H1 (cell line): Measurements from ENCODE around the gene SLC45A1. TPM values are rescaled to one million over a fixed set of nuclear protein-coding genes. Genes with fewer than 3 reads are reported as not detected.

Source experiments
- ASH2L ChIP-seq: fragments of 200-600, 300-600 bp; sonication (generic); IDR thresholded peaks from one replicate; pipeline ENCODE4 v1.7.1; 2017; ENCODE audit warnings: low read length
- CREB1 ChIP-seq: IDR thresholded peaks from 2 replicates; pipeline ENCODE4 v1.6.1; 2012; ENCODE audit warnings: inconsistent platforms
- EGR1 ChIP-seq: IDR thresholded peaks from 2 replicates; pipeline ENCODE4 v1.6.1; 2011; ENCODE audit warnings: low read depth, low read length, borderline replicate concordance
- EZH2 ChIP-seq: fragments of 200-600 bp; sonication (generic); IDR thresholded peaks from 2 replicates; pipeline ENCODE4 v1.7.1; 2012; ENCODE audit warnings: low read depth, mild to moderate bottlenecking, moderate library complexity, low read length, inconsistent platforms; ENCODE audit not compliant: severe bottlenecking
- PHF8 ChIP-seq: fragments of 200-600 bp; sonication (generic); conservative IDR thresholded peaks from 2 replicates; pipeline ENCODE4 v1.7.1; 2012; ENCODE audit warnings: low read depth, mild to moderate bottlenecking, inconsistent platforms, low read length, moderate library complexity
- POLR2AphosphoS5 ChIP-seq: IDR thresholded peaks from 2 replicates; pipeline ENCODE4 v1.6.1; 2011; ENCODE audit warnings: low read depth, low read length
- RNF2 ChIP-seq: fragments of 200-900, 300-1000 bp; sonication (generic); IDR thresholded peaks from 2 replicates; pipeline ENCODE4 v1.7.1; 2016; ENCODE audit warnings: borderline replicate concordance, low read depth, mild to moderate bottlenecking, antibody characterized with exemption, low read length; ENCODE audit not compliant: poor library complexity, severe bottlenecking; ENCODE audit errors: missing control alignments
- SP1 ChIP-seq: IDR thresholded peaks from 2 replicates; pipeline ENCODE4 v1.6.1; 2011; ENCODE audit warnings: low read depth, low read length
- SP2 ChIP-seq: IDR thresholded peaks from 2 replicates; pipeline ENCODE4 v1.6.1; 2012; ENCODE audit warnings: mild to moderate bottlenecking, low read length, inconsistent platforms
- SRF ChIP-seq: IDR thresholded peaks from 2 replicates; pipeline ENCODE4 v1.6.1; 2011; ENCODE audit warnings: mild to moderate bottlenecking, low read depth, low read length, moderate library complexity
- TAF1 ChIP-seq: IDR thresholded peaks from 2 replicates; pipeline ENCODE4 v1.6.1; 2011; ENCODE audit warnings: mild to moderate bottlenecking, low read depth, low read length
- TAF7 ChIP-seq: optimal IDR thresholded peaks from 2 replicates; pipeline ENCODE3; 2011; ENCODE audit warnings: low read depth, mild to moderate bottlenecking, inconsistent platforms, low read length, moderate library complexity, borderline replicate concordance
- TEAD4 ChIP-seq: IDR thresholded peaks from 2 replicates; pipeline ENCODE4 v1.6.1; 2012; ENCODE audit warnings: low read depth, low read length, inconsistent platforms, mixed read lengths
- YY1 ChIP-seq: IDR thresholded peaks from 2 replicates; pipeline ENCODE4 v1.6.1; 2011; ENCODE audit warnings: low read depth, mild to moderate bottlenecking, low read length
- polyA plus RNA-seq, 7 experiments: library from polyadenylated mRNA; depleted of rRNA in 3 of 7; stranded (reverse) in 5 of 7; unstranded in 2 of 7; fragments of >200 nt in 5 of 7; fragments of 200-250 nt in 2 of 7; gene quantifications; 1 replicate in 5 of 7; 2 replicates in 1 of 7; 4 replicates in 1 of 7; pipeline versions ENCODE4 v1.2.1 to v1.2.3, GENCODE V29; 2011 to 2013; ENCODE audit warnings: missing spikeins in 2 of 7, mixed read lengths in 2 of 7
- total RNA-seq: library from RNA; stranded (reverse); fragmentation: NEBNext Ultra II Directional; extraction: Animal tissue kit (Norgen Biotek cat#: 25700); gene quantifications from 2 replicates; pipeline ENCODE4 v1.2.1, GENCODE V29; 2021
- TF ChIP-seq, protein P1 (sequence below): IDR thresholded peaks from 2 replicates; pipeline ENCODE4 v1.6.1; 2012; ENCODE audit warnings: inconsistent platforms
- TF ChIP-seq, protein P2 (sequence below), 3 experiments: IDR thresholded peaks; 1 replicate in 2 of 3; 2 replicates in 1 of 3; pipeline versions ENCODE4 v1.5.1 to v1.6.1; 2011; ENCODE audit warnings: low read length in 3 of 3, mild to moderate bottlenecking in 3 of 3, inconsistent platforms in 2 of 3, low read depth in 1 of 3, moderate library complexity in 1 of 3; ENCODE audit not compliant: insufficient read depth in 1 of 3; ENCODE audit errors: control extremely low read depth in 1 of 3
- TF ChIP-seq, protein P3 (sequence below): IDR thresholded peaks from 2 replicates; pipeline ENCODE4 v1.6.1; 2012; ENCODE audit warnings: inconsistent platforms

The SLC45A1 gene
- total and polyA plus RNA-seq, 2 of the 8 experiments (the other 6 are each of a cell fraction or from before 2014, with no cell fraction given) = 1.0 to 1.7 TPM

DNA sequence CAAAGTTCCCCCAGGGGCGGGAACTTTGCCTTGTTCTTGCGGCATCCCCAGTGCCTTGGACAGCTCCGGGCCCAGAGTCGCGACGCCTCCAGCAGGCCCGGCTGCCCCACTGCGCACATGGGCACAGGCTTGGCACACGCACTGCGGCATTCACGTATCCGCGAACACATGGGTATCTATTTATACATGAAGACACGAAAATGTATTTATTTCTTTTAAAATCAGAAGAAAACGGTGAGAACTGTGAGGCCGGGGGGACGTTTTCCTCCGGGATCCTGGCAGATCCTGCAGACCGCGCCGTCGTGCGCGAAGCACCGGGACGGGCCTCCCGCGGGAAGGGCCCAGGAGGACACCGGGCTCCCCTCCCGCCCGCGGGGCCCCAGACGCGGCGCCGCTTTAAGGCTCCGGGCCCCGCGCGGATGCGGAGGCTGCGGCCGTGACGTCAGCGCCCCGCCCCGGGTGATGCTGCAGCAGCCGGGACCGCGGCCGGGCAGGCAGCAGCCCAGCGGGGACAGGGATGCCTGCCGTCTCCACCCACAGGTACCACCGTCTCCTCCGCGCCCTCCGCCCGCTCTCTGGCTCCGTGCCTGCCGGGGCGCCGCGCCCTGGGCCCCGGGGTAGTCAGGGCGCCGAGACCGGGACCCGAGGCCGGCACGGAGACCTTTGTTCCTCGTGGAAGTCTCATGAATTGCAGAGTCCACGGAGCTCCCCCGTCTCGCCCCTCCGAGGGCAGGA lies at the start of gene SLC45A1 (continued):
- no peak for TF ChIP-seq SRF
- no peak for TF ChIP-seq SP2
- TF ChIP-seq, protein P1, sequence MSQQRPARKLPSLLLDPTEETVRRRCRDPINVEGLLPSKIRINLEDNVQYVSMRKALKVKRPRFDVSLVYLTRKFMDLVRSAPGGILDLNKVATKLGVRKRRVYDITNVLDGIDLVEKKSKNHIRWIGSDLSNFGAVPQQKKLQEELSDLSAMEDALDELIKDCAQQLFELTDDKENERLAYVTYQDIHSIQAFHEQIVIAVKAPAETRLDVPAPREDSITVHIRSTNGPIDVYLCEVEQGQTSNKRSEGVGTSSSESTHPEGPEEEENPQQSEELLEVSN = peak; percentile 98
- TF ChIP-seq, protein P2, sequence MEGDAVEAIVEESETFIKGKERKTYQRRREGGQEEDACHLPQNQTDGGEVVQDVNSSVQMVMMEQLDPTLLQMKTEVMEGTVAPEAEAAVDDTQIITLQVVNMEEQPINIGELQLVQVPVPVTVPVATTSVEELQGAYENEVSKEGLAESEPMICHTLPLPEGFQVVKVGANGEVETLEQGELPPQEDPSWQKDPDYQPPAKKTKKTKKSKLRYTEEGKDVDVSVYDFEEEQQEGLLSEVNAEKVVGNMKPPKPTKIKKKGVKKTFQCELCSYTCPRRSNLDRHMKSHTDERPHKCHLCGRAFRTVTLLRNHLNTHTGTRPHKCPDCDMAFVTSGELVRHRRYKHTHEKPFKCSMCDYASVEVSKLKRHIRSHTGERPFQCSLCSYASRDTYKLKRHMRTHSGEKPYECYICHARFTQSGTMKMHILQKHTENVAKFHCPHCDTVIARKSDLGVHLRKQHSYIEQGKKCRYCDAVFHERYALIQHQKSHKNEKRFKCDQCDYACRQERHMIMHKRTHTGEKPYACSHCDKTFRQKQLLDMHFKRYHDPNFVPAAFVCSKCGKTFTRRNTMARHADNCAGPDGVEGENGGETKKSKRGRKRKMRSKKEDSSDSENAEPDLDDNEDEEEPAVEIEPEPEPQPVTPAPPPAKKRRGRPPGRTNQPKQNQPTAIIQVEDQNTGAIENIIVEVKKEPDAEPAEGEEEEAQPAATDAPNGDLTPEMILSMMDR (IDR thresholded peaks at IDR 0.05; ENCODE audit: control extremely low read depth in 1 of 3, insufficient read depth in 1 of 3, low read depth in 1 of 3, low read length in 3 of 3) = peak in 1 of 3 experiments; percentile 9; a peak in 2 of 4 replicates
- TF ChIP-seq EZH2 = no peak
- TF ChIP-seq POLR2AphosphoS5 = no peak
- peak; percentile 88 for TF ChIP-seq CREB1
- 0 out of 2 replicates have a peak, but pooled peaks have one; percentile 28 for TF ChIP-seq PHF8
- TF ChIP-seq RNF2 = no peak
- TF ChIP-seq TEAD4 = 0 out of 2 replicates have a peak, but pooled peaks have one; percentile 13
- peak; percentile 12 for TF ChIP-seq TAF7
- TF ChIP-seq, protein P3, sequence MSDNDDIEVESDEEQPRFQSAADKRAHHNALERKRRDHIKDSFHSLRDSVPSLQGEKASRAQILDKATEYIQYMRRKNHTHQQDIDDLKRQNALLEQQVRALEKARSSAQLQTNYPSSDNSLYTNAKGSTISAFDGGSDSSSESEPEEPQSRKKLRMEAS = peak; percentile 96
- TF ChIP-seq TAF1 = no peak
- TF ChIP-seq SP1 = no peak
- no peak; the same call in 1 of the 2 replicates for TF ChIP-seq EGR1
- TF ChIP-seq YY1 = no peak
- TF ChIP-seq ASH2L = peak; percentile 60
- TF ChIP-seq, all 59 proteins: peak for 11
